HEK293 (cell line): ENCODE measurements around the gene UBE2F.

Source experiments
- GLIS2 ChIP-seq: fragments of 450-650 bp; formaldehyde crosslinking; IDR thresholded peaks from 2 replicates; pipeline ENCODE4 v1.5.1; 2016; ENCODE audit warnings: missing biosample characterization, missing genetic modification characterization
- ZBTB8A ChIP-seq: fragments of 450-650 bp; formaldehyde crosslinking; IDR thresholded peaks from 2 replicates; pipeline ENCODE4 v1.5.1; 2016; ENCODE audit warnings: missing biosample characterization, missing genetic modification characterization
- ZNF239 ChIP-seq: fragments of 450-650 bp; formaldehyde crosslinking; IDR thresholded peaks from 2 replicates; pipeline ENCODE4 v1.5.1; 2016; ENCODE audit warnings: missing biosample characterization, missing genetic modification characterization
- ZNF76 ChIP-seq: fragments of 450-650 bp; formaldehyde crosslinking; IDR thresholded peaks from 2 replicates; pipeline ENCODE4; 2016; ENCODE audit warnings: low read depth, missing biosample characterization, missing genetic modification characterization, borderline replicate concordance
- TF ChIP-seq, protein P1 (sequence below): fragments of 450-650 bp; formaldehyde crosslinking; IDR thresholded peaks from 2 replicates; pipeline ENCODE4 v1.5.1; 2016; ENCODE audit warnings: missing biosample characterization, missing genetic modification characterization

DNA sequence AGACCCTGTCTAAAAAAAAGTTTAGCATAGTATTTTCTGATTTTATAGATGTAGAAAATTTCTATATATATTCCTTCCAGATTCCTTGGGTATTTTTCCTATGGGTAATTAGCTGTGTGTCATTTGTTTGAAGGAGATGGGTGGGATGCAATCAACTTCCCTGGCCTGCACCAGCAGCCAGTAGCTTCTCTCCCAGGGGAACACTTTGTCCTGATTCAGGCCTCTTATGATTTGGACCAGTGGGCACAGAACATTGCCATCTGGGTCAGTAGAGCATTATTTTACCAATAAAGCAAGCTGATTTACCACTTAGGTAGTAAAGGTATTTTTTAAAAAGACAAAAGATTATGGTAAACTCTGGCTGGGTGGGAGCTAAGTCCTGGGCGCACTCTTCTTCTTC lies 26.9 kb downstream of the UBE2F start:
- TF ChIP-seq, protein P1, sequence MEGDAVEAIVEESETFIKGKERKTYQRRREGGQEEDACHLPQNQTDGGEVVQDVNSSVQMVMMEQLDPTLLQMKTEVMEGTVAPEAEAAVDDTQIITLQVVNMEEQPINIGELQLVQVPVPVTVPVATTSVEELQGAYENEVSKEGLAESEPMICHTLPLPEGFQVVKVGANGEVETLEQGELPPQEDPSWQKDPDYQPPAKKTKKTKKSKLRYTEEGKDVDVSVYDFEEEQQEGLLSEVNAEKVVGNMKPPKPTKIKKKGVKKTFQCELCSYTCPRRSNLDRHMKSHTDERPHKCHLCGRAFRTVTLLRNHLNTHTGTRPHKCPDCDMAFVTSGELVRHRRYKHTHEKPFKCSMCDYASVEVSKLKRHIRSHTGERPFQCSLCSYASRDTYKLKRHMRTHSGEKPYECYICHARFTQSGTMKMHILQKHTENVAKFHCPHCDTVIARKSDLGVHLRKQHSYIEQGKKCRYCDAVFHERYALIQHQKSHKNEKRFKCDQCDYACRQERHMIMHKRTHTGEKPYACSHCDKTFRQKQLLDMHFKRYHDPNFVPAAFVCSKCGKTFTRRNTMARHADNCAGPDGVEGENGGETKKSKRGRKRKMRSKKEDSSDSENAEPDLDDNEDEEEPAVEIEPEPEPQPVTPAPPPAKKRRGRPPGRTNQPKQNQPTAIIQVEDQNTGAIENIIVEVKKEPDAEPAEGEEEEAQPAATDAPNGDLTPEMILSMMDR (tag by site-specific recombination): no peak
- TF ChIP-seq GLIS2 (tag by site-specific recombination): no peak
- TF ChIP-seq ZBTB8A (tag by site-specific recombination): no peak
- no peak for TF ChIP-seq ZNF76 (tag by site-specific recombination)
- no peak for TF ChIP-seq ZNF239
